CD14-positive monocyte (primary cell): ENCODE data around the gene EGF. TPM values are rescaled to one million over a fixed set of nuclear protein-coding genes. Genes with fewer than 3 reads are reported as not detected.
"Not testable (repeated sequence)": the region's sequence is repeated elsewhere in the genome, so short reads cannot be mapped to it uniquely, and the experiment has no call there.

Experiments used
- DNase-seq, 3 donors: peaks; one replicate each; pipeline ENCODE4 v3.0.0-alpha.2; 2011 to 2022
- H2AFZ ChIP-seq: 2 replicates; pipeline ENCODE4 v1.6.0; 2012; ENCODE audit warnings: mild to moderate bottlenecking, low read depth, low read length, inconsistent platforms; ENCODE audit not compliant: insufficient read depth, poor library complexity, severe bottlenecking
- H3K27ac ChIP-seq, 2 donors: 1 replicate in 1 of 2; 2 replicates in 1 of 2; pipeline ENCODE4 v1.5.1; 2012 to 2013; ENCODE audit warnings: low read length in 2 of 2, control low read depth in 1 of 2, inconsistent platforms in 1 of 2, low read depth in 1 of 2, mild to moderate bottlenecking in 1 of 2
- H3K27me3 ChIP-seq, 2 donors: one replicate each; pipeline versions ENCODE4 v1.6.0 to v1.6.1; 2011 to 2013; ENCODE audit warnings: low read length in 2 of 2; ENCODE audit not compliant: control insufficient read depth in 2 of 2, insufficient read depth in 2 of 2
- H3K36me3 ChIP-seq, 2 donors: replicated peaks in 1 of 2; 1 replicate in 1 of 2; 2 replicates in 1 of 2; pipeline versions ENCODE4 v1.5.1 to v1.6.1; 2012 to 2013; ENCODE audit warnings: low read length in 2 of 2, control low read depth in 1 of 2, inconsistent platforms in 1 of 2, mild to moderate bottlenecking in 1 of 2; ENCODE audit not compliant: insufficient read depth in 2 of 2, control insufficient read depth in 1 of 2
- H3K4me1 ChIP-seq, 2 donors: 1 replicate in 1 of 2; 2 replicates in 1 of 2; pipeline versions ENCODE4 v1.5.1 to v1.6.1; 2012 to 2013; ENCODE audit warnings: low read length in 2 of 2, control low read depth in 1 of 2, inconsistent platforms in 1 of 2, mild to moderate bottlenecking in 1 of 2, moderate library complexity in 1 of 2; ENCODE audit not compliant: insufficient read depth in 2 of 2, control insufficient read depth in 1 of 2
- H3K4me2 ChIP-seq: replicated peaks from 2 replicates; pipeline ENCODE3; 2012; ENCODE audit warnings: low read length, moderate library complexity, mild to moderate bottlenecking; ENCODE audit not compliant: poor library complexity, severe bottlenecking; ENCODE audit errors: extremely low read depth
- H3K4me3 ChIP-seq, 3 experiments: fragments of 200-600 bp in 1 of 3; sonication (generic) in 1 of 3; replicated peaks in 1 of 3; 1 replicate in 2 of 3; 2 replicates in 1 of 3; pipeline ENCODE4 v1.5.1; 2011 to 2013; ENCODE audit warnings: low read length in 3 of 3, mild to moderate bottlenecking in 3 of 3, control low read depth in 2 of 3, low read depth in 2 of 3, inconsistent platforms in 1 of 3, moderate library complexity in 1 of 3
- H3K79me2 ChIP-seq: 2 replicates; pipeline ENCODE4 v1.6.0; 2012; ENCODE audit warnings: mild to moderate bottlenecking, control low read depth, inconsistent platforms, low read length, moderate library complexity; ENCODE audit not compliant: insufficient read depth
- H3K9ac ChIP-seq: 2 replicates; pipeline ENCODE4 v1.6.0; 2017; ENCODE audit warnings: low read length, mild to moderate bottlenecking; ENCODE audit not compliant: insufficient read depth, poor library complexity, severe bottlenecking
- H3K9me3 ChIP-seq, 2 donors: replicated peaks in 1 of 2; 1 replicate in 1 of 2; 2 replicates in 1 of 2; pipeline versions ENCODE4 v1.5.1 to v1.6.1; 2012 to 2013; ENCODE audit warnings: low read length in 2 of 2, control low read depth in 1 of 2; ENCODE audit not compliant: control insufficient read depth in 1 of 2, insufficient read depth in 1 of 2
- H4K20me1 ChIP-seq: 2 replicates; pipeline ENCODE4 v1.6.0; 2012; ENCODE audit warnings: mild to moderate bottlenecking, low read length, control low read depth, moderate library complexity; ENCODE audit not compliant: insufficient read depth
- H3K27ac Mint-ChIP-seq, 7 donors: one replicate each; pipeline ENCODE4 v1.8.0; 2020; ENCODE audit warnings: mild to moderate bottlenecking in 7 of 7, mixed read lengths in 7 of 7, moderate library complexity in 6 of 7, inconsistent platforms in 2 of 7
- H3K27me3 Mint-ChIP-seq, 3 donors: one replicate each; pipeline ENCODE4 v1.8.0; 2021 to 2022; ENCODE audit warnings: low read depth in 3 of 3, mild to moderate bottlenecking in 3 of 3, mixed read lengths in 3 of 3, moderate library complexity in 3 of 3, inconsistent platforms in 1 of 3
- H3K36me3 Mint-ChIP-seq, 2 donors: one replicate each; pipeline ENCODE4 v1.8.0; 2020; ENCODE audit warnings: mixed read lengths in 2 of 2, inconsistent platforms in 1 of 2, mild to moderate bottlenecking in 1 of 2
- H3K4me1 Mint-ChIP-seq: one replicate; pipeline ENCODE4 v1.8.0; 2020; ENCODE audit warnings: mild to moderate bottlenecking, mixed read lengths
- H3K4me3 Mint-ChIP-seq, 2 donors: one replicate each; pipeline ENCODE4 v1.8.0; 2020; ENCODE audit warnings: mild to moderate bottlenecking in 2 of 2, mixed read lengths in 2 of 2, moderate library complexity in 1 of 2
- H3K9me3 Mint-ChIP-seq, 7 donors: one replicate each; pipeline ENCODE4 v1.8.0; 2020 to 2022; ENCODE audit warnings: mixed read lengths in 7 of 7, mild to moderate bottlenecking in 6 of 7, moderate library complexity in 6 of 7, inconsistent platforms in 2 of 7
- WGBS: methylation state at CpG from one replicate; pipeline ENCODE4 v1.1.5; 2013; ENCODE audit warnings: missing lambda C conversion rate; ENCODE audit not compliant: insufficient coverage; 5-methylcytosine and 5-hydroxymethylcytosine counted together
- intact Hi-C, 2 donors: fragments of 100-400 bp; cut with micrococcal nuclease; formaldehyde crosslinking; loops; one replicate each; pipeline versions ENCODE4 v1.15.0 to v1.15.1; 2023
- polyA plus RNA-seq, 3 donors: library from polyadenylated mRNA; depleted of rRNA in 1 of 3; unstranded in 2 of 3; stranded (reverse) in 1 of 3; fragments of 300-500 nt in 2 of 3; fragments of >200 nt in 1 of 3; fragmentation: Illumina TruSeq in 2 of 3; gene quantifications; 1 replicate in 2 of 3; 2 replicates in 1 of 3; pipeline ENCODE4 v1.2.3, GENCODE V29; 2012 to 2021
- TF ChIP-seq, protein P1 (sequence below): fragments of 200-600 bp; IDR thresholded peaks from one replicate; pipeline ENCODE4 v1.8.0; 2022; ENCODE audit warnings: antibody characterized with exemption, mild to moderate bottlenecking

The EGF gene
- polyA plus RNA-seq, 3 donors, result 0.17 to 4.8 TPM; not detected in 1

DNA sequence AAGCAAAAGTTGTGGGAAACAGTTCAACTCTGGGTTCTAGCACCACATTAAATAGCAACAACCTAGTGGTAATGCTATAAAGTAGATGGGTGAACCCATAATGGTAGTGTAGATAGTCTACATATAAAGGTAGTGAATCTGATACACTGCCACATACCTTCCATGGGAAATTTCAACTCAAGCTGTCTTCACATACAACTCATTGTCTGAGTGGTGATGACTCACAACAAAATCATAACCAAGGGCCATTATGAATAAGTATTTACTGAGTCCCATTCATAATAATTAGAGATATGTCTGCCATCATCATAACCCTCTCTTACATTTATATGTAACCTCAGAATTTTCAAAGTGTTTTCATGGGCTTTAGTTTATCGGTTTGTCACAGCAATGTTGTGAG is 34.8 kb downstream of the EGF start:
- intact Hi-C loops, result no loop called here
- Histone ChIP-seq H3K4me3 (no peak overlapping the region), H3K79me2 (no peaks in the 10 kb centered on the region), H3K36me3 (no peaks in the 10 kb centered on the region), H3K27me3 (no peaks in the 10 kb centered on the region), H3K9me3 (no peaks in the 10 kb centered on the region), H3K27ac (no peak overlapping the region), H4K20me1 (no peaks in the 10 kb centered on the region), H3K4me2 (no peak overlapping the region), H2AFZ (no peak overlapping the region), H3K9ac (no peak overlapping the region), H3K4me1 (peaks cover 0 to 3% of the 10 kb centered on the region in 2 donors)
- TF ChIP-seq, protein P1, sequence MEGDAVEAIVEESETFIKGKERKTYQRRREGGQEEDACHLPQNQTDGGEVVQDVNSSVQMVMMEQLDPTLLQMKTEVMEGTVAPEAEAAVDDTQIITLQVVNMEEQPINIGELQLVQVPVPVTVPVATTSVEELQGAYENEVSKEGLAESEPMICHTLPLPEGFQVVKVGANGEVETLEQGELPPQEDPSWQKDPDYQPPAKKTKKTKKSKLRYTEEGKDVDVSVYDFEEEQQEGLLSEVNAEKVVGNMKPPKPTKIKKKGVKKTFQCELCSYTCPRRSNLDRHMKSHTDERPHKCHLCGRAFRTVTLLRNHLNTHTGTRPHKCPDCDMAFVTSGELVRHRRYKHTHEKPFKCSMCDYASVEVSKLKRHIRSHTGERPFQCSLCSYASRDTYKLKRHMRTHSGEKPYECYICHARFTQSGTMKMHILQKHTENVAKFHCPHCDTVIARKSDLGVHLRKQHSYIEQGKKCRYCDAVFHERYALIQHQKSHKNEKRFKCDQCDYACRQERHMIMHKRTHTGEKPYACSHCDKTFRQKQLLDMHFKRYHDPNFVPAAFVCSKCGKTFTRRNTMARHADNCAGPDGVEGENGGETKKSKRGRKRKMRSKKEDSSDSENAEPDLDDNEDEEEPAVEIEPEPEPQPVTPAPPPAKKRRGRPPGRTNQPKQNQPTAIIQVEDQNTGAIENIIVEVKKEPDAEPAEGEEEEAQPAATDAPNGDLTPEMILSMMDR, result no peak
- H3K27ac Mint-ChIP-seq, result no peak overlapping the region
- peak in 1 of 3 donors; percentile 21 for DNase-seq
- H3K9me3 Mint-ChIP-seq, result peaks cover 0 to 7% (median 0%) of the 10 kb centered on the region in 7 donors
- H3K4me3 Mint-ChIP-seq, result no peak overlapping the region
- WGBS, result no CpG with 5 or more reads among the region's 1 CpG
- no peaks in the 10 kb centered on the region for H3K36me3 Mint-ChIP-seq
- peaks cover 0 to 2% (median 0%) of the 10 kb centered on the region in 3 donors for H3K27me3 Mint-ChIP-seq
- peaks cover 3% of the 10 kb centered on the region for H3K4me1 Mint-ChIP-seq

DNA sequence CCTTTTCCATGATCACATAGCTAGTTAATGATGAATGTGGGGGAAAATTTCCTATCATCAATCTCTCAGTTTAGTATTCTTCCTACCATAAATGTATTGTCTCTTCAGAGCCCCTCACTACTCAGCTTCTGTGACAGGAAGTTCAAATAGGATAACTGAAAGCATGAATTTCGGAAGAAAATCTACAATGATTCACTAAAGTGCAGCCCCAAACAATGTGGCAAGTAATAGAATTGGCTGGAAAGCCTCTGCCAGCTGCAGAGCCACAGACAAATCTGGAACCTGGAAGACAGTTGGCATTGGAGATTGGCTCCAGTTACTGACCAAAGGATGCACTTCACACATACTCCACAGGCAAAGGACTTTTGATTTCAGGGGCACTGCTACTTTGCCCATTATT is 35.2 kb downstream of the EGF start:
- Mint-ChIP-seq H3K27ac (peak overlapping the region in 1 of 7 donors; percentile 22), H3K4me1 (peaks cover 3% of the 10 kb centered on the region), H3K27me3 (peaks cover 0 to 2% (median 0%) of the 10 kb centered on the region in 3 donors), H3K9me3 (peaks cover 0 to 7% (median 0%) of the 10 kb centered on the region in 7 donors), H3K4me3 (no peak overlapping the region), H3K36me3 (no peaks in the 10 kb centered on the region)
- Histone ChIP-seq H4K20me1 (no peaks in the 10 kb centered on the region), H3K27me3 (no peaks in the 10 kb centered on the region), H3K4me2 (no peak overlapping the region), H3K36me3 (no peaks in the 10 kb centered on the region), H2AFZ (no peak overlapping the region), H3K4me1 (peaks cover 0 to 3% of the 10 kb centered on the region in 2 donors), H3K4me3 (no peak overlapping the region), H3K27ac (no peak overlapping the region), H3K9me3 (no peaks in the 10 kb centered on the region), H3K9ac (no peak overlapping the region), H3K79me2 (no peaks in the 10 kb centered on the region)
- no CpG with 5 or more reads among the region's 1 CpG for WGBS
- DNase-seq, result no peak
- TF ChIP-seq, protein P1, result no peak
- intact Hi-C loops, result no loop called here

DNA sequence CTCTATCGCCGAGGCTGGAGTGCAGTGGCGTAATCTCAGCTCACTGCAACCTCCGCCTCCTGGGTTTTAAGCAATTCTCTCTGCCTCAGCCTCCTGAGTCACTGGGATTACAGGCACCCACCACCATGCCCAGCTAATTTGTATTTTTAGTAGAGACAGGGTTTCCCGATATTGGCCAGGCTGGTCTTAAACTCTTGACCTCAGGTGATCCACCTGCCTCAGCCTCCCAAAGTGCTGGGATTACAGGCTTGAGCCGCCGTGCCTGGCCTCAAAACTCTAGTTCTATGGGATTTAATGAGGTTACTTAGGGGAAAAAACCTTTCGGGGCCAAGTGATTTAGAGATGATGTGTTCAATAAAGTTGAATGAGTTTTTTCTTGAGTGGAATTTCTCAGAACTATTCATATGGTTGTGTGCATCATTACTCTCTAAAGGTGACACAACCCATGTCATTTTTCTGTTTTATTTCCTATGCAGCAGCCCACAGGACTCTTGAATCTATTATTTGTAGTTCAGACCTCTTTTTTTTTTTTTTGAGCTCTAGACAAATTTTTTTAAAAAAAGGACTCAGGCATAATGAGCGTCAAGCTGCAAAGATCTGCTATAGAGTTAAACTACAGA is 36.5 kb downstream of the EGF start:
- intact Hi-C loops, H3K4me1 Mint-ChIP-seq, H3K36me3 Mint-ChIP-seq, H3K27me3 Mint-ChIP-seq, H3K27ac Mint-ChIP-seq, H3K9me3 ChIP-seq, H3K4me3 ChIP-seq, H3K79me2 ChIP-seq, DNase-seq, H2AFZ ChIP-seq, H3K9ac ChIP-seq, H3K4me3 Mint-ChIP-seq, H3K27ac ChIP-seq, H3K4me2 ChIP-seq, H4K20me1 ChIP-seq, H3K27me3 ChIP-seq, H3K9me3 Mint-ChIP-seq, H3K4me1 ChIP-seq, H3K36me3 ChIP-seq: not testable (repeated sequence)
- WGBS, result 72% methylated on average over 5 of the region's 9 CpGs
